HL-60 (cell line): ENCODE results near the gene PNCK.

Experiments
- DNase-seq, 2 experiments: peaks; one replicate each; pipeline ENCODE4 v3.0.0-alpha.2; 2010 to 2020; ENCODE audit warnings: low read depth in 1 of 2, low spot score in 1 of 2
- H3K27ac ChIP-seq: fragments of 250-450 bp; sonication (Bioruptor Pico); replicated peaks from 2 replicates; pipeline ENCODE4 v1.5.1; 2020; ENCODE audit warnings: mild to moderate bottlenecking, moderate library complexity
- H3K27me3 ChIP-seq: fragments of 250-450 bp; sonication (Bioruptor Pico); 2 replicates; pipeline ENCODE4 v1.5.1; 2021; ENCODE audit warnings: mild to moderate bottlenecking, moderate library complexity; ENCODE audit not compliant: insufficient read depth, poor library complexity, severe bottlenecking
- H3K4me3 ChIP-seq: replicated peaks from 2 replicates; pipeline ENCODE4 v1.5.1; 2011; ENCODE audit warnings: mild to moderate bottlenecking, control low read depth, low read length; ENCODE audit not compliant: insufficient read depth
- GABPA ChIP-seq: IDR thresholded peaks from 2 replicates; pipeline ENCODE4 v1.6.1; 2012; ENCODE audit warnings: low read depth
- POLR2AphosphoS5 ChIP-seq: IDR thresholded peaks from 2 replicates; pipeline ENCODE4 v1.6.1; 2012; ENCODE audit warnings: low read depth
- SPI1 ChIP-seq: IDR thresholded peaks from 2 replicates; pipeline ENCODE4 v1.6.1; 2012; ENCODE audit warnings: low read depth, mild to moderate bottlenecking, borderline replicate concordance
- TF ChIP-seq, protein P1 (sequence below): IDR thresholded peaks from one replicate; pipeline ENCODE4 v1.5.1; 2011; ENCODE audit warnings: low read length, control low read depth, inconsistent platforms; ENCODE audit not compliant: insufficient read depth
- TF ChIP-seq, protein P2 (sequence below): IDR thresholded peaks from 2 replicates; pipeline ENCODE4 v1.6.1; 2012; ENCODE audit warnings: low read depth; ENCODE audit not compliant: insufficient replicate concordance

Gene PNCK

DNA sequence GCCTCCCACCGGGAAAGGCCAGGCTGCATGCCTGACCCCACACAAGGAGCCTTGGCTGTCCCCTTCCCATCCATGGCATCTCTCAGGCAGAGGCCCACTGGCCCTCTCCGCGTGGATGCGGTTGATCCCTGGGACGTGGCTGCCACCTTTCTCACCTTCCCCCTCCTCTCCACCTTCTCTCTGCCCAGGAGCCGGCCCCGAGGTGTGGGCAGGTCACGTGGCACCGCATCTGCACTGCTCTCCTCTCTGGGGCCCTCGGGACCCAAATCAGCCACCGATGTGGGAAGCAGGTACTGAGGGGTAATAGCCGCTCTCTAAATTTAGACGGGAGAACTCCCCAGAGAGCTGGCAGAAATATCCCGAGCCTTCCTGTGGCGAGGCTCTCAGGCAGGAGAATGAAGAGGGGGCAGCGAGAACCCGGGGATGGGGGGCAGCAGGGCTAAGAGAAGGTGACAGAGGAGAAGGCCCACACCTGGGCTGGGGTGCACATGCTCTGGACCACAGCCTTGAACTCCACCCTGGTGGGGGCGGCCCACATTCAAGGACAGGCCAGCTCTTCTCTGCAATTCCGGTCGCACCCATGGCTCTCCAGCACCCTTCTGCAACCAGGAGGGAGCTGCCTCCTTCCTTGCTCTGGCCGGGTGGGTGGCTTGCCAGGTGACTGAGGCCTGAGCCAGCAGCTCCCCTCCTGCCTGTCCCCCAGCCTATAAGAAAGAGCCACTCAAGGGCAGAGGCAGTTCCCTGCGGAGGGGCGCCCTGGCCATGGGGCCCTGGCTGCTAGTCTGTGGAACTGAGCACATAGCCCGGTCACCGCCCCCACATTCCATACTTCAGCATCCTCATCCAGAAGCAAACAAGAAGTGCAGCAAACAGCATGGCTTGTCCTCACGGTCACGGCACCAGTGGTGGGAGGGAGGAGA lies 36.2 kb downstream of the PNCK start:
- DNase-seq: no peak
- no peak overlapping the region for H3K27ac ChIP-seq
- peaks cover 17% of the 10 kb centered on the region for H3K27me3 ChIP-seq
- TF ChIP-seq POLR2AphosphoS5: no peak
- no peak for TF ChIP-seq GABPA
- TF ChIP-seq, protein P1, sequence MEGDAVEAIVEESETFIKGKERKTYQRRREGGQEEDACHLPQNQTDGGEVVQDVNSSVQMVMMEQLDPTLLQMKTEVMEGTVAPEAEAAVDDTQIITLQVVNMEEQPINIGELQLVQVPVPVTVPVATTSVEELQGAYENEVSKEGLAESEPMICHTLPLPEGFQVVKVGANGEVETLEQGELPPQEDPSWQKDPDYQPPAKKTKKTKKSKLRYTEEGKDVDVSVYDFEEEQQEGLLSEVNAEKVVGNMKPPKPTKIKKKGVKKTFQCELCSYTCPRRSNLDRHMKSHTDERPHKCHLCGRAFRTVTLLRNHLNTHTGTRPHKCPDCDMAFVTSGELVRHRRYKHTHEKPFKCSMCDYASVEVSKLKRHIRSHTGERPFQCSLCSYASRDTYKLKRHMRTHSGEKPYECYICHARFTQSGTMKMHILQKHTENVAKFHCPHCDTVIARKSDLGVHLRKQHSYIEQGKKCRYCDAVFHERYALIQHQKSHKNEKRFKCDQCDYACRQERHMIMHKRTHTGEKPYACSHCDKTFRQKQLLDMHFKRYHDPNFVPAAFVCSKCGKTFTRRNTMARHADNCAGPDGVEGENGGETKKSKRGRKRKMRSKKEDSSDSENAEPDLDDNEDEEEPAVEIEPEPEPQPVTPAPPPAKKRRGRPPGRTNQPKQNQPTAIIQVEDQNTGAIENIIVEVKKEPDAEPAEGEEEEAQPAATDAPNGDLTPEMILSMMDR: no peak
- TF ChIP-seq SPI1: no peak
- TF ChIP-seq, protein P2, sequence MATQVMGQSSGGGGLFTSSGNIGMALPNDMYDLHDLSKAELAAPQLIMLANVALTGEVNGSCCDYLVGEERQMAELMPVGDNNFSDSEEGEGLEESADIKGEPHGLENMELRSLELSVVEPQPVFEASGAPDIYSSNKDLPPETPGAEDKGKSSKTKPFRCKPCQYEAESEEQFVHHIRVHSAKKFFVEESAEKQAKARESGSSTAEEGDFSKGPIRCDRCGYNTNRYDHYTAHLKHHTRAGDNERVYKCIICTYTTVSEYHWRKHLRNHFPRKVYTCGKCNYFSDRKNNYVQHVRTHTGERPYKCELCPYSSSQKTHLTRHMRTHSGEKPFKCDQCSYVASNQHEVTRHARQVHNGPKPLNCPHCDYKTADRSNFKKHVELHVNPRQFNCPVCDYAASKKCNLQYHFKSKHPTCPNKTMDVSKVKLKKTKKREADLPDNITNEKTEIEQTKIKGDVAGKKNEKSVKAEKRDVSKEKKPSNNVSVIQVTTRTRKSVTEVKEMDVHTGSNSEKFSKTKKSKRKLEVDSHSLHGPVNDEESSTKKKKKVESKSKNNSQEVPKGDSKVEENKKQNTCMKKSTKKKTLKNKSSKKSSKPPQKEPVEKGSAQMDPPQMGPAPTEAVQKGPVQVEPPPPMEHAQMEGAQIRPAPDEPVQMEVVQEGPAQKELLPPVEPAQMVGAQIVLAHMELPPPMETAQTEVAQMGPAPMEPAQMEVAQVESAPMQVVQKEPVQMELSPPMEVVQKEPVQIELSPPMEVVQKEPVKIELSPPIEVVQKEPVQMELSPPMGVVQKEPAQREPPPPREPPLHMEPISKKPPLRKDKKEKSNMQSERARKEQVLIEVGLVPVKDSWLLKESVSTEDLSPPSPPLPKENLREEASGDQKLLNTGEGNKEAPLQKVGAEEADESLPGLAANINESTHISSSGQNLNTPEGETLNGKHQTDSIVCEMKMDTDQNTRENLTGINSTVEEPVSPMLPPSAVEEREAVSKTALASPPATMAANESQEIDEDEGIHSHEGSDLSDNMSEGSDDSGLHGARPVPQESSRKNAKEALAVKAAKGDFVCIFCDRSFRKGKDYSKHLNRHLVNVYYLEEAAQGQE: no peak
- H3K4me3 ChIP-seq: no peak overlapping the region

DNA sequence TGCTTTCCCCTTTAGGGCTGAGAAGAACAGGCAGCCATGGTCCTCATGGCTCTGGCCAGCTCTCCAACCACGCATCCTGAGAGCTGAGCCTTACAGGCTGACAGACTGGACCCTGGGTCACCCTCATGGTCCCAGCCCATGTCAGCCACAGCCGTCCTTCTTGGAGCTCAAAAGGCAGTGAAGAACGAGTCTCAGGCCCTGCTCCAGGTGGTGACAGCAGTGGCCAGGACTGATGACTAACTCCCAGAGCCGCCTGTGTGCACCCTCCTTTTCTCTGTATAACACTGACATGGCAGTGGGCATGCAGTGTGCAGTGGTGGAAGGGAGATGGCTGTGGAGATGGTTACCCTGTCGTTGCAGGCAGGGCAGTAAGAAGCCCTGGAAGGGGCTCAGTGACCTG lies 36.9 kb downstream of the PNCK start:
- TF ChIP-seq POLR2AphosphoS5 (no peak), GABPA (no peak), SPI1 (no peak)
- TF ChIP-seq, protein P2: no peak
- TF ChIP-seq, protein P1: no peak
- Histone ChIP-seq H3K27me3 (peaks cover 15% of the 10 kb centered on the region), H3K27ac (no peak overlapping the region), H3K4me3 (no peak overlapping the region)
- DNase-seq: no peak

DNA sequence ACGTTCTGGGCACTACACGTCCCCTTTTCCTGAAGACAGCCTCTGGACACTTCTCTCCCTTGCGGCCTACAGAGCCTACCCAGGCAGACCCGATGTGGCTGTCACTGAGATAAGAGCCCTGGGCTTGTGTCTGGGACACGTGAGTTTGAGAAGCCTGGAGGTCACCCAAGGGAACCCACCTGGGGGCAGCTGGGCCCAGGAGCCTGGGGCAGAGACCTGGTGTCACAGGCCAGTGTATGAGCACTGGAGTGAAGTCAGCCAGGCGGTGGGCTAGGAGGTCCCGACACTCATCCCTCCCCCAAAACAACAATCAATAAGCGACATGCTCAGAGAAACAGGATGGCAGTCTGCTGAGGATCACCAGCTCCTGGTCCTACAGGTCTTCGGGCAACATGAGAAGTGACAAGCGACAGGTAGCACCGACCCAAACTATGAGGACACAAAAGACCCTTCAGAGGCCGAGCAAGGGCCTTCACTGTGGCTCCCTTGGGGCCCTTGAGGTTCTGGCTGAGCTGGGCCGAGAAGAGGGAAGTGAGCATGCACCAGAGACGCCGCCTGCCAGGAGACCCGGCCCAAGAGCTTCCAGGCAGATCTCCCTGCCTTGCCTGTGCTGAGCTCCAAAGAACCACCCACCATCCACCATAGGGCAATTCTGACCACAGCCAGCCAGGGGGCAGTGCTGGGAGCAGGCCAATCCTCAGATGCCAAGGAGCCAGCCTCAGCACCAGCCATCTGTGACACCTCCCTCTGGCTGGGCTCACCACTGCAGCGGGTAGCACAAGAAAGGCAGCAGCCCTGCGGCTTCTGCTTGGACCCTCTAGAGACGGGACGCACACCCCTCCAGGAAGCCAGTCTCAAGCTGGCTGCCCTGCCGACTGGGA lies 37.6 kb downstream of the PNCK start:
- Histone ChIP-seq H3K27me3 (peaks cover 9% of the 10 kb centered on the region), H3K4me3 (no peak overlapping the region), H3K27ac (no peak overlapping the region)
- peak; percentile 18 to 50 for DNase-seq
- no peak for TF ChIP-seq SPI1
- TF ChIP-seq GABPA: no peak
- TF ChIP-seq, protein P2: no peak
- TF ChIP-seq, protein P1: peak; percentile 59
- no peak for TF ChIP-seq POLR2AphosphoS5
